GM12878 (cell line): ENCODE results near the gene MGMT.

Experiments used
- CTCF ChIP-seq, 3 experiments: IDR thresholded peaks in 2 of 3; conservative IDR thresholded peaks in 1 of 3; 2 replicates each; pipeline ENCODE4 v1.5.1; 2011; ENCODE audit warnings: low read depth in 3 of 3, low read length in 3 of 3, mild to moderate bottlenecking in 3 of 3, control low read depth in 2 of 3, moderate library complexity in 2 of 3, inconsistent platforms in 1 of 3, mixed read lengths in 1 of 3; ENCODE audit not compliant: control insufficient read depth in 2 of 3, insufficient read depth in 1 of 3; ENCODE audit errors: extremely low read depth in 1 of 3
- TAF1 ChIP-seq: IDR thresholded peaks from 2 replicates; pipeline ENCODE4 v1.6.1; 2011; ENCODE audit warnings: mild to moderate bottlenecking, low read depth, low read length, borderline replicate concordance

DNA sequence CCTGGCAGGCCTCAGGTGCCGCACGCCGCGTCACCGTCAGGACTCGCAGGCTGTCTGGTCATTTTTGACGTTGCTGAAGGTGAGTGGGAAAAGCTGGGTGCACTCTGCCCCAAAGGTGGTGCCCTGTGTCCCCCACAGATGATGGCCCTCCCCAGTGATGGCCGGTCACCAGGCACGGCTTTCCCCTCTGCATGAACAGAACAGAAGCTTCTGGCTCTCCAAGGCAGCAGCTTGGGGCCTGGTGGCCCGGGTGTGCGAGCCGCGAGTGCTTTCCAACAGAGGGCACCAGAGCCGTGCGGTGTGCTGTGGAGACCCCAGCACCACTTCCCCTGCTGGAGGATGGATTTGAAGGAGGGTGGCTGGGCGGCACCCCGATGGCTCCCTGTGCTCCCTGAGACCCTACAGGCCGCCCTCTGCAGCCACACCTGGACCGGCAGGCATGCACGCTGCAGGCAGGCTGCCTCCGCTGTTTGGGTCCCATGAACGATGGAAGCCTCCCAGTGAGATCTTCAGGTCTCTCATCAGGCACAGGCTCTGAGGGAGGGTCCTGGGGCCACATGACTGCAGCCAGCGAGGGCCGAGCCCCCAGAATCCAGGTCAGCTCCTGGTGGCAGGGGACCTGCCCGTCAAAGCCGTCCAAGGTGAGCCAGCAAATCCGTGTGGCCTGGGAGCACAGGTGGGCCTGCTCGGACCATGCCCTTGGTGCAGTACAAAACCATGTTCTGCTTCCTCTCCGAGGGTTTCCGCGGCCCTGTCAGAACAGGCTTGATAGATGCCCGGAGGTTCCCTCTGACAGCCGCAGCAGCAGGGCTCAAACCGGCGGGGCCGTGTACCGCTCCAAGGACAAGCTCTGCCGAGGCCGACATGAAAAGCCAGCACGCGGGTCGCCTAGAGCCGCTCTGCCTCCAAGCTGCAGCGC lies 301.7 kb downstream of the MGMT start:
- TF ChIP-seq CTCF (IDR thresholded peaks at IDR 0.05 in 2 of 3, conservative IDR thresholded peaks at IDR 0.05 in 1 of 3; ENCODE audit: control insufficient read depth in 2 of 3, extremely low read depth in 1 of 3, insufficient read depth in 1 of 3, low read depth in 3 of 3, low read length in 3 of 3) (no peak), TAF1 (no peak)
